Prostate gland (tissue), 2 donors: ENCODE results near the gene NTM. TPM values are rescaled to one million over a fixed set of nuclear protein-coding genes. Genes with fewer than 3 reads are reported as not detected.

Experiments
- DNase-seq: peaks from one replicate; pipeline ENCODE4 v3.0.0-alpha.2; 2019; ENCODE audit warnings: low spot score
- H3K27ac ChIP-seq, 2 donors: fragments of 200-600 bp; sonication (generic); 2 replicates each; pipeline ENCODE4 v1.5.1; 2017 to 2019
- H3K27me3 ChIP-seq: fragments of 200-600 bp; sonication (generic); replicated peaks from 2 replicates; pipeline ENCODE4 v1.5.1; 2019; ENCODE audit not compliant: insufficient read depth
- H3K36me3 ChIP-seq, 2 donors: fragments of 200-600 bp; sonication (generic); 1 replicate in 1 of 2; 2 replicates in 1 of 2; pipeline versions ENCODE4 v1.5.1 to v1.8.1; 2017 to 2019
- H3K4me1 ChIP-seq: fragments of 200-600 bp; sonication (generic); replicated peaks from 2 replicates; pipeline ENCODE4 v1.5.1; 2019
- H3K4me3 ChIP-seq, 2 donors: fragments of 200-600 bp; sonication (generic); 2 replicates each; pipeline ENCODE4 v1.5.1; 2017 to 2019
- H3K9me3 ChIP-seq: fragments of 200-600 bp; sonication (generic); 2 replicates; pipeline ENCODE4 v1.5.1; 2017
- POLR2A ChIP-seq: fragments of 450-650 bp; IDR thresholded peaks from one replicate; pipeline ENCODE4 v1.6.1; 2016; ENCODE audit warnings: antibody characterized with exemption, mild to moderate bottlenecking
- POLR2AphosphoS5 ChIP-seq: sonication (generic); formaldehyde crosslinking; IDR thresholded peaks from one replicate; pipeline ENCODE4 v1.6.1; 2017; ENCODE audit warnings: antibody characterized with exemption
- WGBS: methylation state at CpG from one replicate; pipeline ENCODE4 v1.1.5; 2018; 5-methylcytosine and 5-hydroxymethylcytosine counted together
- intact Hi-C: fragments of 100-400 bp; cut with DNase I; formaldehyde crosslinking; loops from one replicate; pipeline ENCODE4 v1.14.2; 2022
- total RNA-seq, 2 donors: library from RNA; depleted of rRNA; stranded (reverse); fragments of >200 nt; gene quantifications; one replicate each; pipeline ENCODE4 v1.1.0, GENCODE V29; 2016
- TF ChIP-seq, protein P1 (sequence below), 4 experiments: fragments of 200-600 bp in 2 of 4; fragments of 450-650 bp in 2 of 4; sonication (generic) in 2 of 4; IDR thresholded peaks; 1 replicate in 3 of 4; 2 replicates in 1 of 4; pipeline ENCODE4 v1.5.1; 2016 to 2019; ENCODE audit warnings: antibody characterized with exemption in 4 of 4, mild to moderate bottlenecking in 2 of 4, moderate library complexity in 2 of 4

The NTM gene
- total RNA-seq, 2 donors from 2014 or later: 7.4 TPM; not detected in 1

DNA sequence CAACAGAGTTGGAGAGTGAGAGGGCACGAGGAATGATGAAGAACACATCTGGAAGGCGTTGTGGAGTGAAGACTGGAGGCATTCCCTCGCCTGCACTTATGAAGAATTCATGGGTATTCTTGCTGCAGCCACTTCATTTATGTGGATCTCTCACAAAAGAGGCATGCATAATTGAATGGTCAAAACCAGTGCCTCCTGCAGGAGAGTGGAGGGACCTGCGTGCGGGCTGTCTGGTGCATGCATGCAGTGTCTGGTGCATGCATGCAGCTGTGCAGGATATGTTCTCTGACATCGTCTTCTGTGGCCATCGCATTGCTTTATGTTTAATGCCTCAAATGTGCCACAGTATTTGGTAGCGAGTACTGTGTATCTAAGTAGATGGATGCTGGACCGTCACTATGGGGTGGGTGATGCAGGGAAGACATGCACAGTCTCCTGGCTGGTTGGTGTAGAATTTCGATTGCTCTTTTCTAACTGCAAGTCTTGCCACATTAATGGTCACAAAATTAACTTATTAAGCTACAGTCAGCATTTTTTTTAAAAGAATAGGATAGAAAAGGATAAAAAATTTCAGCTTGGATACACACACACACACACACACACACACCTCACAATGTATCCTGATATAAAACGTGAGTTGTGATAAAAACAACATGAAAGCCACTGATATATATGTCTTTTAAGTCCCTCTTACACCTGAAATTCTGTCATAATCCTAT is 20.9 kb upstream of the NTM start:
- H3K36me3 ChIP-seq: no peaks in the 10 kb centered on the region
- DNase-seq: no peak
- no peaks in the 10 kb centered on the region for H3K9me3 ChIP-seq
- H3K4me1 ChIP-seq: no peaks in the 10 kb centered on the region
- 85% methylated on average over 11 of the region's 11 CpGs for WGBS
- H3K4me3 ChIP-seq: no peak overlapping the region
- H3K27me3 ChIP-seq: no peaks in the 10 kb centered on the region
- intact Hi-C loops: no loop called here
- H3K27ac ChIP-seq: no peak overlapping the region
- no peak for TF ChIP-seq POLR2A
- TF ChIP-seq, protein P1, sequence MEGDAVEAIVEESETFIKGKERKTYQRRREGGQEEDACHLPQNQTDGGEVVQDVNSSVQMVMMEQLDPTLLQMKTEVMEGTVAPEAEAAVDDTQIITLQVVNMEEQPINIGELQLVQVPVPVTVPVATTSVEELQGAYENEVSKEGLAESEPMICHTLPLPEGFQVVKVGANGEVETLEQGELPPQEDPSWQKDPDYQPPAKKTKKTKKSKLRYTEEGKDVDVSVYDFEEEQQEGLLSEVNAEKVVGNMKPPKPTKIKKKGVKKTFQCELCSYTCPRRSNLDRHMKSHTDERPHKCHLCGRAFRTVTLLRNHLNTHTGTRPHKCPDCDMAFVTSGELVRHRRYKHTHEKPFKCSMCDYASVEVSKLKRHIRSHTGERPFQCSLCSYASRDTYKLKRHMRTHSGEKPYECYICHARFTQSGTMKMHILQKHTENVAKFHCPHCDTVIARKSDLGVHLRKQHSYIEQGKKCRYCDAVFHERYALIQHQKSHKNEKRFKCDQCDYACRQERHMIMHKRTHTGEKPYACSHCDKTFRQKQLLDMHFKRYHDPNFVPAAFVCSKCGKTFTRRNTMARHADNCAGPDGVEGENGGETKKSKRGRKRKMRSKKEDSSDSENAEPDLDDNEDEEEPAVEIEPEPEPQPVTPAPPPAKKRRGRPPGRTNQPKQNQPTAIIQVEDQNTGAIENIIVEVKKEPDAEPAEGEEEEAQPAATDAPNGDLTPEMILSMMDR (IDR thresholded peaks at IDR 0.05): no peak
- no peak for TF ChIP-seq POLR2AphosphoS5

- H3K27ac ChIP-seq: no peak overlapping the region
- no peak for DNase-seq
- no peaks in the 10 kb centered on the region for H3K27me3 ChIP-seq
- no peaks in the 10 kb centered on the region for H3K36me3 ChIP-seq
- H3K9me3 ChIP-seq: no peaks in the 10 kb centered on the region
- TF ChIP-seq, protein P1 (IDR thresholded peaks at IDR 0.05): no peak
- no peak for TF ChIP-seq POLR2AphosphoS5
- TF ChIP-seq POLR2A: no peak
- no peak overlapping the region for H3K4me3 ChIP-seq
- intact Hi-C loops: no loop called here
- 83% methylated on average over 9 of the region's 9 CpGs for WGBS
- no peaks in the 10 kb centered on the region for H3K4me1 ChIP-seq
These were observed 19.5 kb upstream of the NTM start for GRCh38 chr11:131350872-131351271.

- no peak overlapping the region for H3K27ac ChIP-seq
- no peaks in the 10 kb centered on the region for H3K36me3 ChIP-seq
- WGBS: 14% methylated on average over 1 of the region's 1 CpG
- no peaks in the 10 kb centered on the region for H3K4me1 ChIP-seq
- no peaks in the 10 kb centered on the region for H3K9me3 ChIP-seq
- intact Hi-C loops: no loop called here
- DNase-seq: no peak
- H3K27me3 ChIP-seq: no peaks in the 10 kb centered on the region
- no peak for TF ChIP-seq POLR2AphosphoS5
- TF ChIP-seq, protein P1 (IDR thresholded peaks at IDR 0.05): no peak
- TF ChIP-seq POLR2A: no peak
- no peak overlapping the region for H3K4me3 ChIP-seq
These were observed 18.6 kb upstream of the NTM start for GRCh38 chr11:131351848-131352247.

DNA sequence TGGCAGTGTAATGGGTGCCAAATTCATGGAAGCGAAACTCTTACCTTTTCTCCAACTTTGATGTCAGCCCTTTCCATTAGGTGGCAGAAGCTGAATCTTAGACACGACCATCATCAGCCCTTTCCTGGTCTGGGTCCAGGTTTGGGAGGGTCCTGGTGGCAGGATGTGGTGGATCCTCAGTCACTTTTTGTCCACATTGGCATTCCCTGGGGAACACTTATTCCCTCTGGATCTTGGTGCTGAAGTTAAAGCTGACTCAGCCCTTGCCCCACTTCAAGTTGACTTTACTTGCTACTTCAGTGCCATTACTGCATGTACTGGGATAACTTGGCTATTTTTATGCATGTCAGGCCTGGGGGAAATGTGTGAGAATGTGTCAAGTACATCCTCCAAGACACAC is 16.6 kb upstream of the NTM start:
- Histone ChIP-seq H3K9me3 (no peaks in the 10 kb centered on the region), H3K27me3 (no peaks in the 10 kb centered on the region), H3K4me1 (no peaks in the 10 kb centered on the region), H3K36me3 (no peaks in the 10 kb centered on the region), H3K27ac (no peak overlapping the region), H3K4me3 (no peak overlapping the region)
- intact Hi-C loops: no loop called here
- DNase-seq: no peak
- no peak for TF ChIP-seq POLR2AphosphoS5
- TF ChIP-seq POLR2A: no peak
- WGBS: 75% methylated on average over 2 of the region's 2 CpGs

DNA sequence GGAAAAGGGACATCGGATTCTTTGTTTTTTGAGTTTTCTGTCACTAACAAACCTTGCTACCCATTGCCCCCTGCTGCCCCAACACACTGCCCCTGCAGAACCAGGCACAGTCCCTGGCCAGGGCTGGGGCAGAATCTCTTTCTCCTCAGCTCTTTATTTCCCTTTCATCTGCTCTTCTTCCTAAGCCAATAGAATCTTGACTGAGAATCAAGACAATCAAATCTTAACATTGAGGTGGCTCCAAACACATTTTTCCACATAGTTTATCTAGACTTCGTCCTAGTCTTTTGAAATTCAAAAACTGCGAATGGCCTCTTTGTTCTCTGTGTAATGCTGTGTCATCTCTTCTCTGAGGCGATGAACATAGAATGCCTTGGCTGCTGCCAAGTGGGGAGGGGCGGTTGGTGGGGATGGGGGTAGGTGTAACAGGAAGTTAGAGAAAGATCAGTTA is 16.1 kb upstream of the NTM start:
- Histone ChIP-seq H3K36me3 (no peaks in the 10 kb centered on the region), H3K4me1 (no peaks in the 10 kb centered on the region), H3K9me3 (no peaks in the 10 kb centered on the region), H3K27ac (no peak overlapping the region), H3K4me3 (no peak overlapping the region), H3K27me3 (no peaks in the 10 kb centered on the region)
- intact Hi-C loops: no loop called here
- WGBS: 34% methylated on average over 5 of the region's 5 CpGs
- TF ChIP-seq POLR2A (no peak), POLR2AphosphoS5 (no peak)
- TF ChIP-seq, protein P1 (IDR thresholded peaks at IDR 0.05): no peak
- no peak for DNase-seq
